H9 (cell line): ENCODE data around the gene SLC9A7. TPM values are rescaled to one million over a fixed set of nuclear protein-coding genes. Genes with fewer than 3 reads are reported as not detected.

ENCODE experiments used
- DNase-seq: peaks from one replicate; pipeline ENCODE4 v3.0.0-alpha.2; 2017
- H2AFZ ChIP-seq: one replicate; pipeline ENCODE4 v1.6.1; 2013; ENCODE audit warnings: mild to moderate bottlenecking, low read length, control low read depth, moderate library complexity
- H2AK5ac ChIP-seq: 2 replicates; pipeline ENCODE4 v1.6.1; 2013; ENCODE audit warnings: low read length, control low read depth, mixed read lengths; ENCODE audit not compliant: insufficient read length
- H2BK120ac ChIP-seq: one replicate; pipeline ENCODE4 v1.6.1; 2013; ENCODE audit warnings: low read depth, mild to moderate bottlenecking, low read length, control low read depth, inconsistent platforms; ENCODE audit not compliant: poor library complexity, severe bottlenecking
- H2BK12ac ChIP-seq: 2 replicates; pipeline ENCODE4 v1.6.1; 2013; ENCODE audit warnings: low read length, control low read depth, mixed read lengths, low read depth; ENCODE audit not compliant: insufficient read length
- H2BK15ac ChIP-seq: 2 replicates; pipeline ENCODE4 v1.6.1; 2013; ENCODE audit warnings: low read depth, low read length, control low read depth
- H2BK20ac ChIP-seq: one replicate; pipeline ENCODE4 v1.6.1; 2013; ENCODE audit warnings: low read depth, mild to moderate bottlenecking, low read length, control low read depth, inconsistent platforms; ENCODE audit not compliant: poor library complexity, severe bottlenecking
- H2BK5ac ChIP-seq: 2 replicates; pipeline ENCODE4 v1.6.1; 2013; ENCODE audit warnings: low read length, control low read depth, mixed read lengths; ENCODE audit not compliant: insufficient read length
- H3K14ac ChIP-seq: 2 replicates; pipeline ENCODE4 v1.6.1; 2013; ENCODE audit warnings: low read length, control low read depth; ENCODE audit not compliant: insufficient read depth
- H3K18ac ChIP-seq: 2 replicates; pipeline ENCODE4 v1.6.1; 2013; ENCODE audit warnings: low read depth, mild to moderate bottlenecking, mixed read lengths, low read length, control low read depth; ENCODE audit not compliant: insufficient read length
- H3K23ac ChIP-seq: 2 replicates; pipeline ENCODE4 v1.6.1; 2013; ENCODE audit warnings: low read length, control low read depth, mixed read lengths, low read depth; ENCODE audit not compliant: insufficient read length
- H3K23me2 ChIP-seq: 2 replicates; pipeline ENCODE4 v1.6.1; 2013; ENCODE audit warnings: low read depth, mild to moderate bottlenecking, mixed read lengths, low read length, control low read depth; ENCODE audit not compliant: insufficient read length, poor library complexity, severe bottlenecking
- H3K27ac ChIP-seq: 2 replicates; pipeline ENCODE4 v1.5.1; 2013; ENCODE audit warnings: low read length, control low read depth, mixed read lengths, low read depth; ENCODE audit not compliant: insufficient read length
- H3K27me3 ChIP-seq: 2 replicates; pipeline ENCODE4 v1.6.1; 2013; ENCODE audit warnings: low read length, control low read depth, inconsistent platforms; ENCODE audit not compliant: insufficient read depth
- H3K4ac ChIP-seq: 2 replicates; pipeline ENCODE4 v1.6.1; 2013; ENCODE audit warnings: low read depth, mild to moderate bottlenecking, control low read depth, inconsistent platforms, low read length, moderate library complexity
- H3K4me1 ChIP-seq: 2 replicates; pipeline ENCODE4 v1.6.1; 2013; ENCODE audit warnings: low read length, control low read depth, inconsistent platforms; ENCODE audit not compliant: insufficient read depth
- H3K4me2 ChIP-seq: 2 replicates; pipeline ENCODE4 v1.6.1; 2013; ENCODE audit warnings: low read length, control low read depth, mixed read lengths; ENCODE audit not compliant: insufficient read length, insufficient read depth
- H3K56ac ChIP-seq: 2 replicates; pipeline ENCODE4 v1.6.1; 2013; ENCODE audit warnings: low read depth, mild to moderate bottlenecking, mixed read lengths, low read length, control low read depth; ENCODE audit not compliant: insufficient read length
- H3K79me1 ChIP-seq: 2 replicates; pipeline ENCODE4 v1.6.1; 2013; ENCODE audit warnings: low read depth, mild to moderate bottlenecking, moderate library complexity, low read length, control low read depth, inconsistent platforms; ENCODE audit not compliant: insufficient read depth, poor library complexity, severe bottlenecking
- H3K79me2 ChIP-seq: 2 replicates; pipeline ENCODE4 v1.6.1; 2013; ENCODE audit warnings: low read length, control low read depth, inconsistent platforms; ENCODE audit not compliant: insufficient read depth
- H3K9ac ChIP-seq: 2 replicates; pipeline ENCODE4 v1.6.1; 2013; ENCODE audit warnings: low read length, control low read depth, mixed read lengths; ENCODE audit not compliant: insufficient read length; ENCODE audit errors: extremely low read depth
- H3K9me3 ChIP-seq: one replicate; pipeline ENCODE4 v1.6.1; 2013; ENCODE audit warnings: low read depth, low read length, inconsistent platforms; ENCODE audit not compliant: control insufficient read depth
- H3T11ph ChIP-seq: one replicate; pipeline ENCODE4 v1.6.1; 2013; ENCODE audit warnings: mild to moderate bottlenecking, low read length, control low read depth, inconsistent platforms
- H4K20me1 ChIP-seq: one replicate; pipeline ENCODE4 v1.6.1; 2013; ENCODE audit not compliant: control insufficient read depth, insufficient read length, insufficient read depth
- H4K5ac ChIP-seq: 2 replicates; pipeline ENCODE4 v1.6.1; 2013; ENCODE audit warnings: low read depth, mild to moderate bottlenecking, mixed read lengths, low read length, control low read depth; ENCODE audit not compliant: insufficient read length
- H4K8ac ChIP-seq: replicated peaks from 2 replicates; pipeline ENCODE4 v1.6.1; 2013; ENCODE audit warnings: low read length, control low read depth, mixed read lengths, low read depth; ENCODE audit not compliant: insufficient read length
- H4K91ac ChIP-seq: 2 replicates; pipeline ENCODE4 v1.6.1; 2013; ENCODE audit warnings: low read depth, mild to moderate bottlenecking, moderate library complexity, mixed read lengths, low read length, control low read depth; ENCODE audit not compliant: insufficient read length
- H3K27ac Mint-ChIP-seq, 3 experiments: 2 replicates in 2 of 3; 3 replicates in 1 of 3; pipeline ENCODE4 v1.8.0; 2020 to 2021; ENCODE audit warnings: mixed read lengths in 3 of 3, mild to moderate bottlenecking in 1 of 3, moderate library complexity in 1 of 3
- H3K27me3 Mint-ChIP-seq: 2 replicates; pipeline ENCODE4 v1.8.0; 2021; ENCODE audit warnings: low read depth, mild to moderate bottlenecking, moderate library complexity, mixed read lengths
- H3K36me3 Mint-ChIP-seq, 3 experiments: 2 replicates in 2 of 3; 3 replicates in 1 of 3; pipeline ENCODE4 v1.8.0; 2020 to 2021; ENCODE audit warnings: low read depth in 3 of 3, mixed read lengths in 3 of 3; ENCODE audit not compliant: insufficient read depth in 1 of 3
- H3K4me1 Mint-ChIP-seq, 2 experiments: 2 replicates each; pipeline ENCODE4 v1.8.0; 2020; ENCODE audit warnings: mixed read lengths in 2 of 2
- H3K4me3 Mint-ChIP-seq, 2 experiments: 2 replicates in 1 of 2; 3 replicates in 1 of 2; pipeline ENCODE4 v1.8.0; 2020 to 2021; ENCODE audit warnings: mild to moderate bottlenecking in 2 of 2, mixed read lengths in 2 of 2, moderate library complexity in 1 of 2
- H3K9me3 Mint-ChIP-seq, 2 experiments: 2 replicates in 1 of 2; 3 replicates in 1 of 2; pipeline ENCODE4 v1.8.0; 2020; ENCODE audit warnings: mild to moderate bottlenecking in 2 of 2, mixed read lengths in 2 of 2, moderate library complexity in 1 of 2
- WGBS: extraction: QIAGEN DNeasy Blood & Tissue Kit; methylation state at CpG from one replicate; pipeline ENCODE4 v1.1.7; 2013; ENCODE audit warnings: missing lambda C conversion rate, low lambda C conversion rate, mixed read lengths; ENCODE audit not compliant: insufficient read length; ENCODE audit errors: extremely low coverage; 5-methylcytosine and 5-hydroxymethylcytosine counted together
- total RNA-seq: library from RNA; stranded (reverse); gene quantifications from 2 replicates; pipeline ENCODE4 v1.2.1, GENCODE V29; 2021
- TF ChIP-seq, protein P1 (sequence below): fragments of 200-600 bp; sonication (generic); conservative IDR thresholded peaks from 3 replicates; pipeline ENCODE4 v1.8.0; 2021; ENCODE audit warnings: antibody characterized with exemption, mild to moderate bottlenecking

The SLC9A7 gene
- total RNA-seq, 1 experiment from 2014 or later = 5.9 TPM

DNA sequence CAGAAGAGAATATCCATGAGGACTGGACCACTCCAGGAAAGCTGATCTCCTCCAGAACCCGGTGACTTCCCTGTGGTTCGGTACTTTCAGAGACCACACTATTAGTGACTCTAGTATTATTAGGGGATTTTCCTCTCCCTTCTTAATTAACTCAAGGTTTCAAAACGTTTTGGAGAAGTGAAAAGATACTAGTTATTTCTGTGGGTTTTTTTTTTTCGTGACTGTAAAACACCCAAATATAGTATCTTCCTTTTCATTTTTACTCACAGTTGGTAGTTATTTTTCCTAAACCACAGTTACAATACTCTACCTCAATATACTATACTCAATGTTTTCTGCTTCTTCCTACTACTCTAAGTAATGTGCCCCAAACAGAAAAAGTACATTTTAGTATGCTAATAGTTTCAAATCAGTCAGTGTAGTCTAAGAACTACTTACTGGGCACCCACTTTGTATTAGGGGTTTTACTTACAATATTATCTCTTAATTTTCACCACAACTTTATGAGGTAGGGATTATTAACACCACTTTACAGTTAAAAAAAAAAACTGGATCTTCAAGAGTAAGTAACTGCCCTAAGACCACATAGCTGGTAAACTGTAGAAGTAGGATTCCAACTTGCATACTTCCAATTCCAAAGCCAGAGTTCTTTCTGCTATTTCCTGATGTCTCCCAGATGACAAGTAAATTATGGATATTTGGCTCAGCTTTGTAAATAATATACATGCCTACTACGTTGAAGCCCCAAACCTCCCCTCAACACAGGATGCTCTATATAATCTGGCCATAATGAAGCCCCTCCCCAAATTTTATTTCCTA, 45.0 kb downstream of the SLC9A7 start:
- no peak overlapping the region for H2BK5ac ChIP-seq
- no peak overlapping the region for H3T11ph ChIP-seq
- no peaks in the 10 kb centered on the region for H3K79me1 ChIP-seq
- no peak overlapping the region for H3K23ac ChIP-seq
- H3K56ac ChIP-seq = no peak overlapping the region
- H3K27ac Mint-ChIP-seq = no peak overlapping the region
- H2AK5ac ChIP-seq = no peak overlapping the region
- no peak overlapping the region for H2BK12ac ChIP-seq
- no peak overlapping the region for H3K4ac ChIP-seq
- no peak overlapping the region for H4K91ac ChIP-seq
- no peak overlapping the region for H3K4me3 Mint-ChIP-seq
- H3K27ac ChIP-seq = no peak overlapping the region
- no peaks in the 10 kb centered on the region; the same call in 1 of the 2 replicates for H3K79me2 ChIP-seq
- H3K27me3 ChIP-seq = no peaks in the 10 kb centered on the region
- no peak overlapping the region for H3K9ac ChIP-seq
- no peak for DNase-seq
- no peak overlapping the region for H4K5ac ChIP-seq
- no peaks in the 10 kb centered on the region for H4K20me1 ChIP-seq
- H3K4me2 ChIP-seq = no peak overlapping the region
- no peaks in the 10 kb centered on the region for H3K23me2 ChIP-seq
- TF ChIP-seq, protein P1, sequence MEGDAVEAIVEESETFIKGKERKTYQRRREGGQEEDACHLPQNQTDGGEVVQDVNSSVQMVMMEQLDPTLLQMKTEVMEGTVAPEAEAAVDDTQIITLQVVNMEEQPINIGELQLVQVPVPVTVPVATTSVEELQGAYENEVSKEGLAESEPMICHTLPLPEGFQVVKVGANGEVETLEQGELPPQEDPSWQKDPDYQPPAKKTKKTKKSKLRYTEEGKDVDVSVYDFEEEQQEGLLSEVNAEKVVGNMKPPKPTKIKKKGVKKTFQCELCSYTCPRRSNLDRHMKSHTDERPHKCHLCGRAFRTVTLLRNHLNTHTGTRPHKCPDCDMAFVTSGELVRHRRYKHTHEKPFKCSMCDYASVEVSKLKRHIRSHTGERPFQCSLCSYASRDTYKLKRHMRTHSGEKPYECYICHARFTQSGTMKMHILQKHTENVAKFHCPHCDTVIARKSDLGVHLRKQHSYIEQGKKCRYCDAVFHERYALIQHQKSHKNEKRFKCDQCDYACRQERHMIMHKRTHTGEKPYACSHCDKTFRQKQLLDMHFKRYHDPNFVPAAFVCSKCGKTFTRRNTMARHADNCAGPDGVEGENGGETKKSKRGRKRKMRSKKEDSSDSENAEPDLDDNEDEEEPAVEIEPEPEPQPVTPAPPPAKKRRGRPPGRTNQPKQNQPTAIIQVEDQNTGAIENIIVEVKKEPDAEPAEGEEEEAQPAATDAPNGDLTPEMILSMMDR = no peak
- H2BK15ac ChIP-seq = no peak overlapping the region
- H3K14ac ChIP-seq = no peak overlapping the region
- no peak overlapping the region for H4K8ac ChIP-seq
- 0 out of 2 replicates have a peak, but pooled peaks cover 2% of the 10 kb centered on the region for H3K4me1 ChIP-seq
- WGBS = no CpG with 5 or more reads among the region's 5 CpGs
- H2AFZ ChIP-seq = no peak overlapping the region
- H3K9me3 ChIP-seq = peaks cover 7% of the 10 kb centered on the region
- H3K27me3 Mint-ChIP-seq = no peaks in the 10 kb centered on the region; the same call in 1 of the 2 replicates
- H3K9me3 Mint-ChIP-seq = peaks cover 45 to 62% of the 10 kb centered on the region in 2 experiments
- H2BK120ac ChIP-seq = no peak overlapping the region
- H3K18ac ChIP-seq = no peak overlapping the region
- peaks cover 0 to 5% (median 4%) of the 10 kb centered on the region in 3 experiments; a peak in 5 of 7 replicates for H3K36me3 Mint-ChIP-seq
- peaks cover 15 to 21% of the 10 kb centered on the region in 2 experiments for H3K4me1 Mint-ChIP-seq
- no peak overlapping the region for H2BK20ac ChIP-seq
